ENCODE measurements around the gene CCDC93.

- no peak for TF ChIP-seq POLR2AphosphoS5 (IDR thresholded peaks at IDR 0.05)
- no peak for TF ChIP-seq EP300 (IDR thresholded peaks at IDR 0.05)
- TF ChIP-seq, protein P1, sequence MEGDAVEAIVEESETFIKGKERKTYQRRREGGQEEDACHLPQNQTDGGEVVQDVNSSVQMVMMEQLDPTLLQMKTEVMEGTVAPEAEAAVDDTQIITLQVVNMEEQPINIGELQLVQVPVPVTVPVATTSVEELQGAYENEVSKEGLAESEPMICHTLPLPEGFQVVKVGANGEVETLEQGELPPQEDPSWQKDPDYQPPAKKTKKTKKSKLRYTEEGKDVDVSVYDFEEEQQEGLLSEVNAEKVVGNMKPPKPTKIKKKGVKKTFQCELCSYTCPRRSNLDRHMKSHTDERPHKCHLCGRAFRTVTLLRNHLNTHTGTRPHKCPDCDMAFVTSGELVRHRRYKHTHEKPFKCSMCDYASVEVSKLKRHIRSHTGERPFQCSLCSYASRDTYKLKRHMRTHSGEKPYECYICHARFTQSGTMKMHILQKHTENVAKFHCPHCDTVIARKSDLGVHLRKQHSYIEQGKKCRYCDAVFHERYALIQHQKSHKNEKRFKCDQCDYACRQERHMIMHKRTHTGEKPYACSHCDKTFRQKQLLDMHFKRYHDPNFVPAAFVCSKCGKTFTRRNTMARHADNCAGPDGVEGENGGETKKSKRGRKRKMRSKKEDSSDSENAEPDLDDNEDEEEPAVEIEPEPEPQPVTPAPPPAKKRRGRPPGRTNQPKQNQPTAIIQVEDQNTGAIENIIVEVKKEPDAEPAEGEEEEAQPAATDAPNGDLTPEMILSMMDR (IDR thresholded peaks at IDR 0.05) = no peak
- no peak for TF ChIP-seq POLR2A (IDR thresholded peaks at IDR 0.05)
Measured at GRCh38 chr2:117961201-117961600, 52.7 kb downstream of the CCDC93 start.
